RPMI8226 (cell line): ENCODE data around the gene EPYC.

Source experiments
- DNase-seq: peaks from one replicate; pipeline ENCODE4 v3.0.0-alpha.2; 2015

EPYC gene, protein sequence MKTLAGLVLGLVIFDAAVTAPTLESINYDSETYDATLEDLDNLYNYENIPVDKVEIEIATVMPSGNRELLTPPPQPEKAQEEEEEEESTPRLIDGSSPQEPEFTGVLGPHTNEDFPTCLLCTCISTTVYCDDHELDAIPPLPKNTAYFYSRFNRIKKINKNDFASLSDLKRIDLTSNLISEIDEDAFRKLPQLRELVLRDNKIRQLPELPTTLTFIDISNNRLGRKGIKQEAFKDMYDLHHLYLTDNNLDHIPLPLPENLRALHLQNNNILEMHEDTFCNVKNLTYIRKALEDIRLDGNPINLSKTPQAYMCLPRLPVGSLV

DNA sequence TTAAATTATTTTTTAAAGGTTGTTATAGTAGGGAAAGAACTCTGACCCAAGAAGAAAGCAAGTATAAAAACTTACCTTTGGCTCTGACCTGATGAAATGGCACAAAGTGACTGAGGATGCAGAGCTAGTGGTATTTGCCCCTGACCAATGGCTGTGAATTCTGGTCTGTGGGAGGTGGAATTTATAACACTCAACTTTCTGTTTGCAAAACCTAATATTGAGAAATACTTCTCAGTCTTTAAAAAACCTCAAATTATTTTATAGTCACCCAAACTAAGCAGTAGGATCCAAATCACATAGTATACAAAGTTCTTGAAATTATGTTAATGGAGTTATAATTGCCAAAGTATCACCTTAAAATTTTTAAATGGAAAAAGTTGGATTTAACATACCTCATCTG, at the start of gene EPYC:
EPYC (minus strand) TSS at position 101 of the 400 bp plus-strand sequence. CDS start 2,407 bp downstream, outside the sequence.
- DNase-seq = no peak

DNA sequence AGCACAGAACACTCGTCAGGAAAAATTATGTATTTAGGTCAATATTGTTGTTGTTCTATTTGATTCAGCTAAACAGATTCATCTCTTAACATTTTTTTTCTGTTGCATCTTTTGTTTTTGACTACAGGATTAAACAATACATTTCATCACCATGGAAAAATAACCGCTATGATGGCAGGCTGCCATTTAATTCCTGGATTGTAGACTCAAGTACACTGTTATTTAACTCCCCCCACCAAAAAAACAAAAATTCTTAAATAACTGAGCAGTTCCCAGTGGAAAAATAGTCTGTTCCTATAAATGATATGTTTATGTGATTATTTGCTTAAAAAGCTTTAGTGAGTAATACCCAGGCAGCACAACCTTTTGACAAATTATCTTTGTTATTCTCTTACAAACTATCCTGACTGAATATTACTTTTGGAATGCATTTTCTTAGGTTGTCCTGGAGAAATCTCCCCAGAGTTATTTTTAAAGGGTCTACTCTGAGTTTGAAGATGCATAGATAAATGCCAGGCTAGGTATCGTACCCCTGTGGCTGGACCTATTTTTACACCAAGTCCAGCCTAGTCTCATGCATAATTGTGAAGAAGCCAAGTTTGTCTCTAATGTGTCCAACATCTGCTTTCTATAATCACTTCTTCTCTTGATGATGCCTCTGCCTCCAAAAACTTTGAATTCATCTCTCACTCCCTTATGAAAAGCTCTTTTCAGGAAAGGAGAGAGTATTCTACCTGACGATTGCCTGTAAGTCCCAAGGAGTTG, 49.4 kb upstream of the EPYC start:
- DNase-seq = no peak

DNA sequence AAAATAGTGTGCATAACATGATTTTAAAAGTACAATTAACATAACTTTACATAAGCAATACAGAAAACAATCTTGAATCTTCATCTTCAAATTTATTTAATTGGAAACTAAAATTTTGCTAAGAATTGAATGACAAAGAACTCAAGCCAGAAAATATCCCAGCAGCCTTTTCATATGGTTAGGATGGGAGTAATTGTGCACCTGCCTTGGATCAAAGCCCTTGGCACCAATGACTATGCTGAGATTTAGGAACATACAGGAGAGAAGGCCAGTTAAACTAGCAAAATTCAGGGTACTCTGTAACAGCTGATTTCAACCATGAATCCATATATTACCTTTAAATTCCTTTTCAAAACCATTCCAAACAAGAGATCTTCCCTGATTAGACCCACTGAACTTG, 47.3 kb upstream of the EPYC start:
- no peak for DNase-seq

DNA sequence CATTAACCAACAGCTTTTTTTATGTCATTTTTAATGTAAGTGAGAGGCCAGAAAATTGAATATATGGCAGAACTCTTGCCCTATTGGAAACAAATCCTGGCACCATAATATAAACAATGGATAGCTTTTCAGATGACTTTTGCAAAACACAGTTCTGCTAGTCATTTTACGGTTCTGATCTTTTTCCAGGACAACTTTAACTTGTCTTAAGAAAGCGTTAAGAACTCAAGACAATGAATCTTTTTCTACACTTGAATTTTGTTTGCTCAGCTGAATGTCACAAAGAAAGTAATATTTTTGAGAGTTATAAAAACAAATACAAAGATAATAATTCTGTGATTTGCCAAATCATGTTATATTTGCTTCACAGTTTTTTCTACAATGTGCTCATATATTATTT, 39.8 kb upstream of the EPYC start:
- DNase-seq = no peak

DNA sequence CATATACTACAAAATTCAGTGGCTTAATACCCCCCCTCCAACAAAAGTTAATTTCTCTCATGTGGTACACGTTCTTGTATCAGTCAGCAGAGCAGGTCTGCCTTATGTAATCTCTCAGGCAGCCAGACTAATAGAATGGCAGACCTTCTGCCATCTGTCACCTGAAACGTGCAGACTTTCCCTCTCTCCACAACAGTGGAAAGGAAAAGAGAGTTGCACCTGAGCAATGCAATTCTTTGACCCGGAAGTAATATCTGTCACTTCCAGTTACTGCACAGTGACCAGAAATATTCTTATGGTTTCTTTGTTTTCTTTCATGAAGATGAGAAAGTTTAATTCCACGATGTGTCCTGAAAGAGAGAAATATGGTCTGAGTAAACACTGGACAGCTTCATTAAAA, 38.6 kb upstream of the EPYC start:
- no peak for DNase-seq

DNA sequence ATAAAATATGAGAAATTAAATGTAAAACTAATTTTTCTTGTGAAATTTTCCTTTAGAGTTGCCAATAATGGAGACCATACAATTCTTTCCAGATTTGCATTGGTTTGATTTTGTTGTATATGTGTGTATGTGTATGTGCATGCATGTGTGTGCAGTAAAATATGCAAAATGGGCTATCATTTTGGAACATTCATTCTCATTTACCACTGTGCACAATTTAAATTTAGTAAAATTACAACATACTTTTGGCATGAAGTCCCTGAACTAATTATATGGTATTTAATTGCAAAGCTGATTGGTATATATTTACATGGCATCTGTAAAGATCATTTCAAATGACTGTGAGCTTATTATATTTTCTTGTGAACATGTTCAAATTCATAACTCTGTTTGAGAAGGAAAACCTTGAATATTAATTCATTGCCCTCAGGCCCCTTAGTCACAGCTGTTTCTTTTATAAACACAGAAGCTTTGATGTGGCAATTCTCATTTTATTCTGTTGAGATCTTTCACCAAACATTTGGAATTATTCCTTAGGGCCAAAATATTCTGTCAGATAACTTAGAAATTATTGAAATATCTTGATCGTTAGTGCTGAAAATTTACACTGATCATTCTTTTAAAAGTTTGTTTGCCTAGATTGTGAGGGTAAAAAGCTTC, 35.5 kb upstream of the EPYC start:
- no peak for DNase-seq

DNA sequence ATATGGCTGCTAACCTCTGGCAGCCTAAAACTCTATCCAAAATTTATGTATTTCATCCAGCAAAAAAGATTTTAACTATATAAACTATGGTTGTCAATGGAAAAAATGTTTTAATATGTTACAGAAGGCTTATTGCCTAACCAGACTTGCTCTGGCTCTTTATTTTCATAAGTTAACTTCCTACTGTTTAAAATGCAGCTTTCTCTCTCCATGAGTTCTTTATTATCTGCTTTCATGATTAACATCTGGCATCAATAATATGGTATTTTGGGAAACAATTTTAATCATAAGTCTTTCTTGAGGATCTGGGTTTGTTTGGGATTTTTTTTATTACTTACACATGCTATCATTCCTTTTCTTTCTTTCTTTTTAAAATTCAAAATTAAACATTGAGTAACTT, 32.5 kb upstream of the EPYC start:
- no peak for DNase-seq

DNA sequence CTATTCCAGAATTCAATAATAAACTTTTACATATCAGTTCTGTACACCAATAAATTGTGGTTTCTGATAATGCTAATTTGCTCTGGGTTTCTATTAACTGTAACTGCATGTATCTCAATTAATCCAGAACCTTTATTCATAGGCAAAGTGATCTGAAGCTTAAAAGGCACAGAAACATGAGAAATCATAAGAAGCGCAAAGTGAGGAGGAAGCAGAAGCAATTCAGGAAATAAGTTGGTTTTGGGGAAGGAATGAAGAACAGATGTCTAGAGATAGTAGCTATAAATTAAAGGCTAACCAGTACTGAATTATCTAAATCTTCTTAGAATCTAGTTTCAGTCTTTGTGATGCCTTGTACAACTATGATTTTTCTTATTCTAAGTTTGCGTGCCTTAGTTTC, 28.5 kb upstream of the EPYC start:
- no peak for DNase-seq

DNA sequence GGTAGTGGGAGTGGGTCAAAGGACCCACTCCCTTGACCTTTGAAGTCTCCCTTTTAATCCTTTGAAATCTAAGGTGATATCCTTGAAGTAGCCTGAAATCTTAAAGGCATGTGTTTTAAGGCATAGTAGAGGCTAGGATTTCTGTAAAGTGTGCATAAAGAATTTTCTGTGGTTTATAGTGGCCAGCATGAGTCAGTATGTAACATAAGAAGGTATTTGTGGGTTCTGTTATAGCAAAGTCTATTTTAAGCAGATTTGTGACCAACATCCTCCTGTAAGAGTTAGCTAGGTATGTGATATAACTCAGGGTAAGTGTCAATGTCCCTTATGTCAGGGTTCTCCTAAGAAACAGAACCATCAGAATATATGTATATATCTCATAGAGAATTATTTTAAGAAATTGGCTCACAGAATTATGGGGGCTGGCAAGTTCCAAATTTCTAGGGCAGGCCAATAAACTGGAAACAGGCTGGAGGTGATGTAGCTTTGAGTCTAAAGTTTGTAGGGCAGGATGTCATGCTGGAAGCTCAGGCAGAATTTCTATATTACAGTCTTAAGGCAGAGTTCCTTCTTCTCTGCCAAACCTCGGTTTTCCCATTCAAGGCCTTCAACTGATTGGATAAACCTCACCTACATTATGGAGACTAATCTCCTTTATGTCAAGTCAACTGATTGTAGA, 18.7 kb upstream of the EPYC start:
- DNase-seq = no peak

DNA sequence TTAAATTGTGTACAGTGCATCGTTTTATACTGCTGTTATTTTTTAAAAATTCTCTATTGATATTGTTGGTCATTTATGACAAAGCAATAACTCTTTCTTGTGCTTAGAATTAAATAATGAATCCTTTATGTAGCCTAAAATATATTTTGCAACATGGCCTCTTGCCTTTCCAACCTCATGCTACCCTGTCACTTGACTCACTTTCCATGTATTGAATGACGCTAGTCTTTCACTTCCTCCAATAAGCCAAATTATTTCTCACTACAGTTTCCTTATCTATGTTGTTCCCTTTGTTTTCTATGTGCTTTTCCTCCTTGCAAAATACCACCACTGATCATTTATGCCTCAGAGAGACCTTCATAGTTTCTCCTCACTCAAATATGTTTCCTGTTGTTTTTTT, 16.3 kb upstream of the EPYC start:
- no peak for DNase-seq

DNA sequence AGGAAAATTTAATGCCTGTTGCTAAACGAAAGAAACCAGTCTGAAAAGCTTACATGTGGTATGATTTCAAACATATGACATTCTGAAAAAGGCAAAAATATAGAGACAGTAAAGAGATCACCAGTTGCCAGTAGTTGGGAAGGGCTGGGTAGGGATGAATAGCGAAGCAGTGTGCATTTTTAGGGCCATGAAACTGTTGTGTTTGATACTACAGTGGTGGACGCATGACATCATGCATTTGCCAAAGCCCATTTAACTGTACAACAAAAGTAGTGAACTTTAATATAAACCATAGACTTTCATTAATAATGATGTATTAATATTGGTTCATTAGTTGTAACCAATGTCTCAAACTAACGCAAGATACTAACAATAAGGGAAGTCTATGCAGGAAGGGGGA, 14.7 kb upstream of the EPYC start:
- no peak for DNase-seq

DNA sequence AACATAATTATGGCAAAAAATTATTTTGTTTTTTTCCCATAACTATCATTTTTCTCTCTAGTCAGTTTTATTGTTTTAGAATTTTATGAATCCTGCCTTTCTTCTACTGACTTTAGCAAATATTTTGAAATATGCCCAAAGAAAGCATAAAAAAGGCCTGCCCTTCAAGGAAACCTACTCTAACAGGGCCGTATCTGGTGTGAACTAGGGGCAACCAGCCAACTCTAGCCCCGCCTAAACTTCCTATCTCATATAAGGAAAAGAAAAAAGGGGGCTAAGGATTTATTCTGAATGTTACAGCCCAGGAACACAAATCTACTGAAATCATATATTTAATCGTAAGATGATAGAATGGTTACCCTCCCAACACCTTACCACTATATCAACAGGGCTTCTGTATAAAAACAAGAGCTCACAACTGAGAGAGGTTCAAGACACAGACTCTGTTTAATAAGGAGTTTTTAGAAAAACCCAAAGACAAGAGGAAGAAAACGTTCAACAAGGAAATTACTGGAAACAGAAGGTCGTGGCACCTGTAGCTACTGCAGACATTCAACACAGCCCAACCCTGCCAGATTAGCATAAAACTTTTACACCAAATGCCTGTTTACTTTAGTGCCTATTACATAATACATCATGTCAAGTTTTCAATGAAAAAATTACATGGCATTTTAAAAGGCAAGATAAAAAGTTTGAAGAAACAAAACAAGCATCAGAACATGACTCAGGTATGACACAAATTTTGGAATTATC, 12.9 kb upstream of the EPYC start:
- no peak for DNase-seq

DNA sequence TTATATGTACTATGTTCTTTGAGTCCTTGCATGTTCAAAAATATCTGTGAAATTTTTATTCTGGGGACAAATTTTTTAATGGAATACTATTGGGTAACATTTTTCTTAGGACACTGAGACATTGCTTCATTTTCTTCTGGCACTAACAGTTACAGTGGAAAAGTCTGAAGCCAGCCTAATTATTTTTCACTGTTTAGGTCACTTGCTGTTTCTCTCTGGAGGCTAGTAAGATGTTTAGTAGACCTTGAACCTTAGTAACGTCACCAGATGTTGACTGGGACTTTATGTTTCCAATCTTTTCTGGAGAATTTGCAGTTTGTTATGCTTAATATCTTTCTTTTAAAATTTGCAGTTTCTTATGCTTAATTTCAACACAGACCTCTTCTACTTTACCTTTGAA, 12.3 kb upstream of the EPYC start:
- DNase-seq = no peak

DNA sequence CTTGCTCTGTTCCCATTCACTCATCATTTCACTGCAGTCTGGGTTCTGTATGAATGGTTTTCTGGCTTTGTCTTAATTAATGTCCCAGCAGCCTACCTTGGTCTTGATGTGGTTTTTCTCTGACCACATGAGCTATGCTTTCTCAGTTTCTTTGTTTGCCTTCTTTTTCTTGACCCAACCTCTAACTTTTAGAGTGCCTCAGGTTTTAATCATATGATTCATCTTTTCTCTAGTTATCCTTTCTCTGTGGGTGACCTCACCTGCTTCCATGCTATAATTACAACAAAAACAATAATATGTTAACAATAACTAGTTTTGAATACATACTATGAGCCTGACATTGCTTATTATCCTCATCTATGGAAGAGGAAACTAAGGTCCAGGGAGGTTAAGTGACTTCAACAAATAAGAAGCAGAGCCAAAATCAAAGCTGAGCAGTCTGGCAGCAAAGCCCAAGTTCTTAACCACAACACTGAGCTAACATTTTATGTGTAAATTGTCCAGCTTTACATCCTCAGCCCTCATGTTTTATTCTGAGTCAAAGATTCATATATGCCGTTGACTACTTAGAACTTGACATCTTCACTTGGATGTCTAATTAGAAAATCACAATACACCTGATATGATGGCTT, 4.7 kb upstream of the EPYC start:
- DNase-seq = no peak

DNA sequence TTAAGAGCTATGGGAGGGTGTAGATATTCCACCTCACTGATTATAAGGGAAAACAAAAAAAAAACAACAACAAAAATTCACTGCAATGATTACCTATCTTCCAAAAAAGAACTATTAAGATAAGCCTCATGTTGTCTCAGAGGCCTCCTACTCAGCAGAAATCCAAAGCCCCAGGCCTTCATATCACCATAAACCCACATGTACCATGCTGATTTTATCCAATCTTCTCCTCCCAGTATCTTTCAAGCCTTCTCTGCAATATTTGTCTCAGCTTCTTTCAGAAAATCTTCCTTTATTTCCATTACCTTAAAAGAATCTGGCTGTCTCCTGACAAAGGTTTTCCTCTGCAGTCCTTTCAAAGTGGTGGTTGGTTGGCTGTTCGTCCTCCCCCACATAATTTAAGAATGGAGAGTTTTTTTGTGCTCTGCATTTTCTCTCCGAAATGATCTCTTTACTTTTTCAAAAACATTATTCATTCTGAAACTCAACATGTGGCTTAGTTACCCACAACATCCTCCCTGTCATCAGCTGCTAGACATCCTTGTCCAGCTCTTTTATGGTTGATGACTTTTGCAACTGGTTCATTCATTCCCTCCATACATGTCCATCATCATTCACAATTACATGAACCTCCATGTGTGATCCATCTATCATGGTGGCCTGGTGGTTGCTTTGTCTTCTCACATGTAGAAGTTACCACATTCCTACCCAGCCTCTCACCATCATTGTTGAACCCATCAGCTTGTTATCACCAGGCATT, 2.9 kb upstream of the EPYC start:
- DNase-seq = no peak

DNA sequence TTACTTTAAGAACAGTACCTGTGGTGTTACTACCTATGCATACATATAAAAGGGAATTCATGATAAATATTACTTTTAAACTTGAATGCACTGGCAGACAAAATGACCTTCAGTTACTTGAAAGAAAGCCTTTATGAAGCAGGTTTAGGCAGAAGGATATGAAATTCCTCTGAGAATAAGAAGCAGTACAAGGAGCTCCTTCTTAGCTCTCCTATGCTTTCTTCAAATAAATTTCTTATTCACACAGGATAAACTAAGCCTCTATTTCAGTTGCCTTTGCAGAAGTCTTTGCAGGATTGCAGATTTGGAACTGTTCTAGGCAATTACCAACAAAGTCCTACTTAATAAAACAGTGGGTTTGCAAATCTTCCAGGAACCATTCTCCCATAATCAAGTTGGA, 1.0 kb downstream of the EPYC start:
- DNase-seq = no peak

DNA sequence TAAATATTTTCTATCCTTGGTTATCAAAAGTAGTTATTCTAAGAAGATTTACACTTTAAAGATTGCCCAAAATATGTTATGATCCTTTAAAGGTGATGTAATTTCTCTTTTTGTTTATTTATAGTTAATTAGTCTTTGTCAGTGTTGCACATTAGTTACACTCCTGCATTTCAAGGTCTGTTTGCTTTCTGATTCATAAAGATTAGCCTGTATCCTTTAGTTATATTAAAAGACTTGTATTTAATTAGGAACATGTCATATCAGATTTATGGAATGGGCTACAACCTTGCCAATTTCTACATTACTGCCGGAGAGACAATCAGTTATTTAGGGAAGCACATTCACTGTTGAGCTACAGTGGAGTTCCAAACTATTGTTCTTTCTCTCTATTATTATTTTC, 3.5 kb downstream of the EPYC start:
- DNase-seq = no peak

DNA sequence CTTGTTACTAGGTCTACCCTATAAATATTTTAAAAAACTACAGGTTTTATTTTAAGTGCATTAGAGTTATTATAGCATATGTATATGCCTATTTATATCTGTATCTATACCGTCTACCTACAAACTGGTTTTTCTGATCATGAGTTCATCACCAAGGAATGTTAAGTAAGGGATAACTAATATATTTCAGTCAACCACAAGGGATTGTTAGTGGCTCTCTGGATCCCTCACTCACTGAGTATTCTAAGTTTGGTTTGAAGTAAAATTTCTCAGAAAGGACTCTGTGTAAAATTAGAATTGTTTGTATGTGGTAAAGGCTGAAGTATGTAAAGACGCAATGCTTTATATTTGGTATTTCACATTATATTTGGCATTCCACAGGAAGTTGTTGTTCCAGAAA, 4.8 kb downstream of the EPYC start:
- DNase-seq = no peak

DNA sequence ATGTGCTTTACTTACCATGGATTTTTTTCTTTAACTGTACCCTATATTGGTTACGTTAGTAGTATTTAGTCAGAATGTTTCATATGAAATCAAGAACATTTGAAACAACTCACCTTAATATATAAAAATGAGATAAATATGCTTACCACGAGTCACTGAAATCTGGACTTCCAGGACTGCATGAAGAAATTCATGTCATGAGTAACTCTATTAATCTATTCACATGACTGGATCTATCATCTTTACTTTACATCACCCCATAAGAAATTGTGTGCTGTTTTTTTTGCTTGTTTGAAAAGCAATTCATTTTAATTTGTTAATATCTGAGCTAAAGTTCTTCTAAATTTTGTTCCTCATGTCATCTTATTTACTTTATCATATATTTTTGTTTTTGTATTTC, 5.2 kb downstream of the EPYC start:
- no peak for DNase-seq

DNA sequence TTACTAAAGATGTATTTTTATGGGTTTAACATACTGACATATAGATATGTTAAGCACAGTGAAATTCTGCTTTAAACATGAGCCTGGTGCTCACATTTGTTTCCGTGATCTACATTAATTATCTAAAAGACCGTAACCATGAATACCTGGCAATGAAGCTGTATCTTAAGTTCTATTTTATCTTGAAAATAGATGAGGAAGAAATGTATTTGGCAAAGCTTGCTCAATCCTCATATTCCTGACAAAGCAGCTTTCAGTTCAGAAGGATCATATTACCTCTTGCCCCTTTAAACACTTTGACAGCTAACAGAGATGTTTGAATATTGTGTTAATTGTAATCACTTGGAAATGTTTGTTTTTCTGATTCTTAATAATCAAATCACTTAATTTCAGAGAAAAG, 9.8 kb downstream of the EPYC start:
- DNase-seq = no peak

DNA sequence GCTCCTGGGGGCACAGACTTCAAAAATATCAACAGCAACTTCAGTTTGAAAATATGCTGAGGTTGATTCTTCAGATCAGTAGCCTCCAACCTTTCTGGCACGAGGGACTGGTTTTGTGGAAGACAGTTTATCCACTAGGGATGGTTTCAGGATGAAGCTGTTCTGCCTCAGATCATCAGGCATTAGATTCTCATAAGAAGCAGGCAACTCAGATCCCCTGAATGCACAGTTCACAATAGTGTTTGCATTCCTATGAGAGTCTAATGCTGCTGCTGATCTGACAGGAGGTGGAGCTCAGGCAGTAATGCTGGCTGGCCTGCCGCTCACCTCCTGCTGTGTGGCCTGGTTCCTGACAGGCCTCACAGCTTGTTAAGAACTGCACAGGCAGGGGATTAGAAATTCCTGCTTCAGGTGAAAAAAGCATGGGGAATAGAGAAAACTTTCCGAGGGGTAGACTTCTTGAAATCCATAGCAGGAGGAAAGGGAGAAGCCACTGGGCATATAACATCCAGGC, 12.8 kb downstream of the EPYC start:
- no peak for DNase-seq
